Activated naive CD4-positive, alpha-beta T cell treated with anti-CD3 and anti-CD28 coated beads for 36 hours (primary cell): Measurements from ENCODE around the gene ANXA9. TPM values are rescaled to one million over a fixed set of nuclear protein-coding genes. Genes with fewer than 3 reads are reported as not detected.

Experiments
- CTCF ChIA-PET: fragments of 350-600 bp; sonication (Branson Sonifier 250); formaldehyde crosslinking; loops from one replicate; lab custom pipeline; 2021; ENCODE audit warnings: antibody characterized with exemption; lab: Charles Lee
- DNase-seq: peaks from one replicate; pipeline ENCODE4 v3.0.0-alpha.2; 2020
- H3K27ac Mint-ChIP-seq: one replicate; pipeline ENCODE4 v1.8.0; 2021; ENCODE audit warnings: mild to moderate bottlenecking, mixed read lengths
- H3K27me3 Mint-ChIP-seq: one replicate; pipeline ENCODE4 v1.8.0; 2021; ENCODE audit warnings: low read depth, mixed read lengths
- H3K36me3 Mint-ChIP-seq: one replicate; pipeline ENCODE4 v1.8.0; 2021; ENCODE audit warnings: low read depth, mixed read lengths
- H3K4me1 Mint-ChIP-seq: one replicate; pipeline ENCODE4 v1.8.0; 2021; ENCODE audit warnings: low read depth, mixed read lengths
- H3K4me3 Mint-ChIP-seq: one replicate; pipeline ENCODE4 v1.8.0; 2021; ENCODE audit warnings: mild to moderate bottlenecking, moderate library complexity, mixed read lengths
- H3K9me3 Mint-ChIP-seq: one replicate; pipeline ENCODE4 v1.8.0; 2021; ENCODE audit warnings: mixed read lengths
- intact Hi-C: fragments of 100-400 bp; cut with micrococcal nuclease; formaldehyde crosslinking; loops from one replicate; pipeline ENCODE4 v1.15.1; 2023
- total RNA-seq, 2 experiments: library from RNA; stranded (reverse); gene quantifications; one replicate each; pipeline ENCODE4 v1.2.3, GENCODE V29; 2021

The ANXA9 gene
- total RNA-seq, 2 experiments from 2014 or later = not detected

DNA sequence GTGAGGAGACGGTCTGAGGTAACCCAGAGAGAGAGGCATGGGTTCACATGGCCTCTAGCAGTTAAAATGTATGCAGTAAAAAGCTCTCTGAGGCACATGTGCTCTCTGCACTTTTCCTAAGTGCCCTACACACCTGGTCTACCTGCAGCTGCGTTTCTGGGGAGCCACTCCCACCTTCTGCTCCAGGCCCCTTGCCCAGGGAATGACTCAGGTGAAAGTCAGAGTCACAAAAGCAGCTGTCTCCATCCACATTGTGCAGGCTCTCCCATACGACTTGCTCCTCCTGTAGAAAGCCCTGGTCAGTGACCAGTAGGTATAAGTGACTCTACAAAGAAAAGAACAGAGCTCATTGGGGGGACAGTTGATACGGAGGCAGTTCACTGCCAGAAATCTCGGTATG, 15.9 kb downstream of the ANXA9 start:
- intact Hi-C loops = loop anchor here (2.0 to 5.0 kb wide), 3 partner anchors 376 to 743 kb away; no protein-coding TSS in a partner anchor
- Mint-ChIP-seq H3K4me1 (peaks cover 46% of the 10 kb centered on the region), H3K9me3 (no peaks in the 10 kb centered on the region), H3K36me3 (peaks cover 7% of the 10 kb centered on the region), H3K4me3 (no peak overlapping the region), H3K27me3 (no peaks in the 10 kb centered on the region), H3K27ac (no peak overlapping the region)
- CTCF ChIA-PET = interaction anchor here (0.6 to 10.8 kb wide), 5 partner anchors 8 to 193 kb away, joined by 3 to 171 read pairs (median 6); partner anchors contain the start of genes ANXA9, CERS2 and MINDY1
- no peak for DNase-seq

GRCh38 chr1:150999051-150999674, 17.1 kb downstream of the ANXA9 start:
- no peaks in the 10 kb centered on the region for H3K9me3 Mint-ChIP-seq
- H3K27me3 Mint-ChIP-seq = no peaks in the 10 kb centered on the region
- DNase-seq = peak; percentile 58
- peaks cover 7% of the 10 kb centered on the region for H3K36me3 Mint-ChIP-seq
- intact Hi-C loops = loop anchor here (5.0 kb wide), 2 partner anchors 377 to 537 kb away; no protein-coding TSS in a partner anchor
- peak overlapping the region; percentile 18 for H3K27ac Mint-ChIP-seq
- H3K4me1 Mint-ChIP-seq = peaks cover 53% of the 10 kb centered on the region
- CTCF ChIA-PET = interaction anchor here (0.6 to 10.8 kb wide), 7 partner anchors 11 to 156 kb away, joined by 3 to 171 read pairs (median 4); partner anchors contain the start of genes ANXA9 and CERS2
- no peak overlapping the region for H3K4me3 Mint-ChIP-seq

GRCh38 chr1:150999926-151000325, 17.8 kb downstream of the ANXA9 start:
- no peak overlapping the region for H3K4me3 Mint-ChIP-seq
- no peaks in the 10 kb centered on the region for H3K27me3 Mint-ChIP-seq
- H3K27ac Mint-ChIP-seq = peak overlapping the region; percentile 9
- intact Hi-C loops = loop anchor here (5.0 to 10.0 kb wide), 4 partner anchors 155 to 635 kb away; partner anchors contain the start of gene RPRD2
- no peaks in the 10 kb centered on the region for H3K9me3 Mint-ChIP-seq
- peaks cover 56% of the 10 kb centered on the region for H3K4me1 Mint-ChIP-seq
- H3K36me3 Mint-ChIP-seq = peaks cover 7% of the 10 kb centered on the region
- CTCF ChIA-PET = interaction anchor here (0.6 to 10.8 kb wide), 6 partner anchors 11 to 156 kb away, joined by 3 to 171 read pairs (median 4); partner anchors contain the start of genes ANXA9 and CERS2
- no peak for DNase-seq

DNA sequence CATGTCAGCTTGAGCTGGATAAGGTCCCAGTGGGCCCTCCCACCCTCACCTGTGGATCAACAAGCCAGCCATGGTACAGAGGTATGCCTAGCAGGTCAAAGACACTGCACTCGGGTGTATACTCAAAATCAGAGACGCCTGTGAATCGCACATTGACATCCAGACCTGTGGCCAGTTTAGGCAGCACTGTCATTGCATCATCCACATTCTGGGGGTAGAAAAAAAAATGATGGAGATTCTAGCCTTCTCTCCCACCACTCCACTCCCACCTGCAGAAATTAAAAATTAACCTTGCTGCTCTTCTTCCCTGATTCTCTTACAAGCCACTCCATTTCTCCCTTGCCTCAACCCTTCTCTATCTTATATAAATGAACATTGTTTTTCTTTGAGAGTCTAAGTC, 18.3 kb downstream of the ANXA9 start:
- intact Hi-C loops = loop anchor here (10.0 kb wide), 2 partner anchors 156 to 636 kb away; partner anchors contain the start of gene RPRD2
- DNase-seq = no peak
- Mint-ChIP-seq H3K9me3 (no peaks in the 10 kb centered on the region), H3K36me3 (peaks cover 8% of the 10 kb centered on the region), H3K27me3 (no peaks in the 10 kb centered on the region), H3K4me3 (no peak overlapping the region), H3K4me1 (peaks cover 57% of the 10 kb centered on the region), H3K27ac (peak overlapping the region; percentile 9)
- CTCF ChIA-PET = interaction anchor here (0.6 to 10.8 kb wide), 3 partner anchors 20 to 100 kb away, joined by 3 to 171 read pairs (median 3); partner anchors contain the start of genes ANXA9 and CERS2

DNA sequence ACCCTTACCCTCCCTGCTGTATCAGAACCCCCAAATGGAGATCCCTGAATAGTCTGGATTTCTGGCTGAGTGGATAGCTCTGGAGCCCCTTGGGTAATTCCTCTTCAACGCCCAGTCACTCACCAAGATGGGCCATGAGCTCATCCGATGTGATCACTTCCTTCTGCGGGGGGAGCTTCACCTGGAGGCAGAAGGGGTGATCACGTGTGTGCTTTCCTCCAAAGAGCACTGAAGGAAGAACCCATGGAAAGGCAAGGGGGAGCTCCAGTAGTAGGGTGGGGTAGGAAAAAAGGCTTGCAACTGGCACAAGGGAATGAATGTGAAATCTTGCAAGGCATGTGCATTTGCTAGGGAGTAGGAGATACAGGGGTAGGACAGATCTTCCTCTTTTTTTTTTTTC, 19.5 kb downstream of the ANXA9 start:
- intact Hi-C loops = loop anchor here (2.0 to 10.0 kb wide), 3 partner anchors 157 to 637 kb away; partner anchors contain the start of genes ENSA and RPRD2
- Mint-ChIP-seq H3K27ac (peak overlapping the region; percentile 56), H3K9me3 (no peaks in the 10 kb centered on the region), H3K4me1 (peaks cover 53% of the 10 kb centered on the region), H3K36me3 (peaks cover 9% of the 10 kb centered on the region), H3K4me3 (no peak overlapping the region), H3K27me3 (no peaks in the 10 kb centered on the region)
- DNase-seq = no peak
- CTCF ChIA-PET = interaction anchor here (0.9 to 10.8 kb wide), 3 partner anchors 21 to 746 kb away, joined by 3 to 171 read pairs (median 3); partner anchors contain the start of genes ANXA9 and CERS2

GRCh38 chr1:151002051-151002450, 20.0 kb downstream of the ANXA9 start:
- Mint-ChIP-seq H3K9me3 (no peaks in the 10 kb centered on the region), H3K4me3 (no peak overlapping the region), H3K4me1 (peaks cover 58% of the 10 kb centered on the region), H3K36me3 (peaks cover 9% of the 10 kb centered on the region), H3K27ac (peak overlapping the region; percentile 56), H3K27me3 (no peaks in the 10 kb centered on the region)
- no peak for DNase-seq
- intact Hi-C loops = loop anchor here (2.0 to 10.0 kb wide), 3 partner anchors 157 to 637 kb away; partner anchors contain the start of genes ENSA and RPRD2
- CTCF ChIA-PET = interaction anchor here (1.1 to 10.8 kb wide), 3 partner anchors 12 to 23 kb away, joined by 3 to 171 read pairs (median 3); partner anchors contain the start of genes ANXA9 and CERS2

GRCh38 chr1:151002611-151003010, 20.5 kb downstream of the ANXA9 start:
- Mint-ChIP-seq H3K9me3 (no peaks in the 10 kb centered on the region), H3K36me3 (peaks cover 9% of the 10 kb centered on the region), H3K4me1 (peaks cover 63% of the 10 kb centered on the region), H3K27me3 (no peaks in the 10 kb centered on the region), H3K4me3 (no peak overlapping the region), H3K27ac (peak overlapping the region; percentile 89)
- CTCF ChIA-PET = interaction anchor here (1.1 to 10.8 kb wide), 2 partner anchors 12 to 22 kb away, joined by 3 to 171 read pairs; partner anchors contain the start of genes ANXA9 and CERS2
- intact Hi-C loops = loop anchor here (2.0 to 10.0 kb wide), 3 partner anchors 158 to 638 kb away; partner anchors contain the start of genes ENSA and RPRD2
- DNase-seq = no peak

DNA sequence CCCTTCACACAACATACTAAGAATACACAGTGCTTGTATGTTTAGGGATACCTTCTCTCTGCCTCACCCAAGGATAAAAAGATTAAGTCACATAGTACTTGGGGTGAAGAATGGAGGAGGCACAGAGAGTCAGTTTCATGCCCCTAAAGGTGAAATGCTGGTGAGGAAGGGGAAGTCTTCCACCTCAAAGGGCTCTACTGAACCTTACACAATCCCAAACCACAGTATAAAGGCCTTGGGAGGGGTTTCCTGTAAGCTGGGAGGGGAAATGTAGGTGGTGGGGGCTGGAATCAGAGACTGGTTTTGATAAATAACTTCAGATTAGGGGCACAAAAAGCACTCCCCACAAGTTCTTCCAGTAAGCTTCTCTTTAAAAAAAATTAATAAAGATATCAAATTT, 21.1 kb downstream of the ANXA9 start:
- DNase-seq = peak; percentile 31
- H3K4me3 Mint-ChIP-seq = peak overlapping the region; percentile 39

GRCh38 chr1:151005729-151006319, 23.7 kb downstream of the ANXA9 start:
- H3K9me3 Mint-ChIP-seq = no peaks in the 10 kb centered on the region
- intact Hi-C loops = loop anchor here (1.0 to 10.0 kb wide), 5 partner anchors 27 to 641 kb away; partner anchors contain the start of genes CTSS, GOLPH3L and RPRD2
- H3K27ac Mint-ChIP-seq = peak overlapping the region; percentile 99
- H3K27me3 Mint-ChIP-seq = no peaks in the 10 kb centered on the region
- CTCF ChIA-PET = interaction anchor here (0.5 to 4.7 kb wide), 17 partner anchors 10 to 388 kb away, joined by 3 to 54 read pairs (median 5); partner anchors contain the start of genes C1orf56 and CERS2
- peaks cover 8% of the 10 kb centered on the region for H3K36me3 Mint-ChIP-seq
- peak overlapping the region; percentile 92 for H3K4me3 Mint-ChIP-seq
- peak; percentile 15 for DNase-seq
- H3K4me1 Mint-ChIP-seq = peaks cover 67% of the 10 kb centered on the region

More for the DNA sequence above, 21.1 kb downstream of the ANXA9 start:
- CTCF ChIA-PET = interaction anchor here (1.1 to 10.8 kb wide), 3 partner anchors 7 to 23 kb away, joined by 3 to 171 read pairs (median 54); partner anchors contain the start of genes ANXA9 and CERS2
- Mint-ChIP-seq H3K27me3 (no peaks in the 10 kb centered on the region), H3K4me1 (peaks cover 68% of the 10 kb centered on the region), H3K27ac (peak overlapping the region; percentile 89), H3K9me3 (no peaks in the 10 kb centered on the region), H3K36me3 (peaks cover 9% of the 10 kb centered on the region)
- intact Hi-C loops = loop anchor here (2.0 to 10.0 kb wide), 3 partner anchors 158 to 638 kb away; partner anchors contain the start of genes ENSA and RPRD2

DNA sequence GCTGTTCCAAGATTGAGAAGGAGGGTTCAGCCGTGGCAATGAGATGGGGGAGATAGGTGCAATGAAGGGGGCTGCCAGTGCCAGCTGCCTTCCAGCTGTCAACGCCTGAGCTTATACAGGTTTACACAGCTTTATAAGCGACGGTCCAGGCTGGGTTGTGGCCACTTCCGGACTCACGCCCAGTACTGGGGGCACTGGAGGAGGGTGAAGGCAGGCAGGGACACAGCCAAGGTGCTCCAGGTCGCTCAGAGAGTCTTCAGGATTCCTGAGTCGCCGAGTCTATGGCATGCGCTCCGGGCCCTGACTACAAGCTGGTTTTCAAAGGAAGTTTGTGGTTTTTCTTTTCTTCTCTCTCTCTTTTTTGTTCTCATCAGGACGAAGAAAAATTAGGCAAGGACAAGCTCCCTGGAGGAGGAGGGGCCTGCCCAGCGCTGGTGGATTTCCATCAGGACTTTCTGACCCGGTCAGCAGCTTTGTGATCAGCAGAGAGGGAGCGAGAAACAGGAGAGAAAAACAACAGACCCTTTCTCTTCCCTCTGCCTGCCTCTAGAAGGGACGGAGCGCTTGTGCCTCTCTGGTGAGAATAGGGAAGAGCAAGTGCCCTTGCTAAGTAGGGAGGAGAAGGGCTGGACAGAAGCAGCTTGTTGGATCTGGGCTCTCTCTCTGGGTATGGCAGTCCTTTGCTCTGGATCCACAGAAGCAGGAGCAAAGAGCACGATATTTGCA, 24.4 kb downstream of the ANXA9 start, which contains the start of gene MINDY1:
Gene MINDY1 (minus strand): TSS at position 576 of the 726 bp plus-strand sequence. CDS start 4,285 bp downstream, outside the sequence.
- intact Hi-C loops = loop anchor here (1.0 to 10.0 kb wide), 5 partner anchors 27 to 642 kb away; partner anchors contain the start of genes CTSS, GOLPH3L and RPRD2
- CTCF ChIA-PET = interaction anchor here (0.5 to 4.7 kb wide), 21 partner anchors 11 to 444 kb away, joined by 3 to 54 read pairs (median 4); partner anchors contain the start of genes C1orf56 and CERS2
- peak; percentile 65 for DNase-seq
- Mint-ChIP-seq H3K27ac (peak within 1 kb of the TSS; percentile 99), H3K9me3 (no peaks in the 10 kb centered on the region), H3K4me1 (peaks cover 66% of the 10 kb centered on the region), H3K4me3 (peak within 1 kb of the TSS; percentile 92), H3K36me3 (peaks cover 8% of the 10 kb centered on the region), H3K27me3 (no peaks in the 10 kb centered on the region)

DNA sequence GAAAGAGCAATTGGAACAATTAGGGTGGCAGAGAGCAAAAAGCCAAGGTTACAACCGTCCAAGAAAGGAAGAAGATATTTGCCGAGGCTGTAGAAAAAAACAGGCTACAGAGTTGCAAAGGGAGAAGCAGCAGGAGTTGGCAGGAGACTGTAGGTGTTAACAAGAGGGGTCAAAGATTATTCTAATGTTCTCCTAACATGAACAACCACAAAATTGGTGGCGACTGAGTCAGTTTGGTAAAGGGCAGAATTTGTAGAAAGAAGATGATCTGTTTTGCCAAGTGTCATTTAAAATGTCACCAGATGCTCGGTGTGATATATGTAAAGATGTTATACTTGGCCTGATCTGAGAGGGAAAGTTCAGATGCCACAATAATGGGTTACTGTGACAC, 25.8 kb downstream of the ANXA9 start:
- peak overlapping the region; percentile 92 for H3K4me3 Mint-ChIP-seq
- intact Hi-C loops = loop anchor here (1.0 to 10.0 kb wide), 10 partner anchors 41 to 643 kb away; partner anchors contain the start of genes CTSS, GABPB2, GOLPH3L and PI4KB
- peaks cover 61% of the 10 kb centered on the region for H3K4me1 Mint-ChIP-seq
- peaks cover 2% of the 10 kb centered on the region for H3K36me3 Mint-ChIP-seq
- CTCF ChIA-PET = interaction anchor here (4.7 kb wide), 1 partner anchor 12 kb away, joined by 54 read pairs; no protein-coding TSS in a partner anchor
- DNase-seq = no peak
- H3K27ac Mint-ChIP-seq = peak overlapping the region; percentile 99
- H3K27me3 Mint-ChIP-seq = no peaks in the 10 kb centered on the region
- H3K9me3 Mint-ChIP-seq = no peaks in the 10 kb centered on the region
